Lung microvascular endothelial cell (primary cell): ENCODE data around the gene POSTN. TPM values are rescaled to one million over a fixed set of nuclear protein-coding genes. Genes with fewer than 3 reads are reported as not detected.

ENCODE experiments used
- DNase-seq, 2 donors: peaks; one replicate each; pipeline versions ENCODE4 v3.0.0 to v3.0.0-alpha.2; 2010; ENCODE audit warnings: low read depth in 2 of 2
- total RNA-seq: library from RNA; depleted of rRNA; stranded (reverse); fragments of >200 nt; gene quantifications from 2 replicates; pipeline ENCODE4 v1.2.1, GENCODE V29; 2014

Gene POSTN
- 12.1 and 55.1 TPM in 2 replicates for total RNA-seq

GRCh38 chr13:37598597-37598996, at the start of gene POSTN:
Gene POSTN, minus strand, starts transcription at chr13:37598768. Its CDS starts 42 bp downstream, at chr13:37598726.
- DNase-seq: peak in 1 of 2 donors; percentile 55

GRCh38 chr13:37647031-37647650, 48.6 kb upstream of the POSTN start:
- no peak for DNase-seq

GRCh38 chr13:37646531-37646930, 48.0 kb upstream of the POSTN start:
- DNase-seq: no peak

GRCh38 chr13:37645181-37645740, 46.7 kb upstream of the POSTN start:
- no peak for DNase-seq

GRCh38 chr13:37641391-37641790, 42.8 kb upstream of the POSTN start:
- DNase-seq: no peak

GRCh38 chr13:37640499-37640898, 41.9 kb upstream of the POSTN start:
- DNase-seq: peak; percentile 68 to 76

- DNase-seq: no peak
These were observed 38.1 kb upstream of the POSTN start for GRCh38 chr13:37636701-37637100.

GRCh38 chr13:37632294-37632693, 33.7 kb upstream of the POSTN start:
- DNase-seq: no peak

- DNase-seq: no peak
These were observed 28.9 kb upstream of the POSTN start for GRCh38 chr13:37627428-37627827.

GRCh38 chr13:37621811-37622361, 23.3 kb upstream of the POSTN start:
- DNase-seq: no peak

GRCh38 chr13:37618554-37618953, 20.0 kb upstream of the POSTN start:
- DNase-seq: peak in 1 of 2 donors; percentile 41

GRCh38 chr13:37617173-37617572, 18.6 kb upstream of the POSTN start:
- peak; percentile 18 to 75 for DNase-seq

GRCh38 chr13:37616131-37616530, 17.6 kb upstream of the POSTN start:
- DNase-seq: no peak

- no peak for DNase-seq
These were observed 16.7 kb upstream of the POSTN start for GRCh38 chr13:37615276-37615675.

- no peak for DNase-seq
These were observed 15.1 kb upstream of the POSTN start for GRCh38 chr13:37613638-37614037.

GRCh38 chr13:37613236-37613635, 14.7 kb upstream of the POSTN start:
- no peak for DNase-seq

GRCh38 chr13:37608750-37609339, 10.3 kb upstream of the POSTN start:
- DNase-seq: peak in 1 of 2 donors; percentile 33

GRCh38 chr13:37602733-37603381, 4.3 kb upstream of the POSTN start:
- peak; percentile 33 to 58 for DNase-seq

- DNase-seq: peak in 1 of 2 donors; percentile 24
These were observed 3.3 kb upstream of the POSTN start for GRCh38 chr13:37601648-37602440.

GRCh38 chr13:37599519-37599918, 951 bp upstream of the POSTN start:
- DNase-seq: peak in 1 of 2 donors; percentile 13

GRCh38 chr13:37597477-37598025, 1.0 kb downstream of the POSTN start:
- peak in 1 of 2 donors; percentile 55 for DNase-seq
